Keratinocyte (primary cell): ENCODE results near the gene FRS2. TPM values are rescaled to one million over a fixed set of nuclear protein-coding genes. Genes with fewer than 3 reads are reported as not detected.

Experiments
- DNase-seq: peaks from one replicate; pipeline ENCODE4 v3.0.0-alpha.2; 2011; ENCODE audit warnings: low read depth, missing footprints, low spot score
- FAIRE-seq: peaks from 2 replicates; lab custom pipeline; 2011; peaks lifted over from hg19 to GRCh38; lab: Jason Lieb, UNC
- H2AFZ ChIP-seq: 2 replicates; pipeline ENCODE4 v1.6.0; 2012; ENCODE audit warnings: low read length, control low read depth, inconsistent platforms; ENCODE audit not compliant: control insufficient read depth
- H3K27ac ChIP-seq: 2 replicates; pipeline ENCODE4 v1.5.1; 2011; ENCODE audit warnings: low read length; ENCODE audit not compliant: control insufficient read depth, insufficient read depth
- H3K27me3 ChIP-seq: 3 replicates; pipeline ENCODE4 v1.6.0; 2011; ENCODE audit warnings: low read length; ENCODE audit not compliant: control insufficient read depth, insufficient read depth; ENCODE audit errors: extremely low read depth
- H3K36me3 ChIP-seq, 2 experiments: 2 replicates in 1 of 2; 3 replicates in 1 of 2; pipeline ENCODE4 v1.5.1; 2011; ENCODE audit warnings: low read length in 2 of 2, mild to moderate bottlenecking in 1 of 2; ENCODE audit not compliant: control insufficient read depth in 2 of 2, insufficient read depth in 2 of 2; ENCODE audit errors: extremely low read depth in 1 of 2
- H3K4me1 ChIP-seq: 3 replicates; pipeline ENCODE4 v1.5.1; 2011; ENCODE audit warnings: low read length; ENCODE audit not compliant: control insufficient read depth, insufficient read depth; ENCODE audit errors: extremely low read depth
- H3K4me2 ChIP-seq: 3 replicates; pipeline ENCODE4 v1.6.0; 2011; ENCODE audit warnings: low read depth, low read length; ENCODE audit not compliant: control insufficient read depth, insufficient read depth; ENCODE audit errors: extremely low read depth
- H3K4me3 ChIP-seq, 3 experiments: fragments of 200-600 bp in 1 of 3; sonication (generic) in 1 of 3; 2 replicates in 2 of 3; 3 replicates in 1 of 3; pipeline ENCODE4 v1.5.1; 2011 to 2016; ENCODE audit warnings: low read length in 3 of 3, mild to moderate bottlenecking in 3 of 3, control low read depth in 2 of 3, inconsistent platforms in 1 of 3, low read depth in 1 of 3, mixed read lengths in 1 of 3, mixed run types in 1 of 3, moderate library complexity in 1 of 3; ENCODE audit not compliant: control insufficient read depth in 2 of 3, insufficient read depth in 2 of 3; ENCODE audit errors: extremely low read depth in 1 of 3
- H3K79me2 ChIP-seq: 2 replicates; pipeline ENCODE4 v1.6.0; 2012; ENCODE audit warnings: low read length; ENCODE audit not compliant: control insufficient read depth, insufficient read depth
- H3K9ac ChIP-seq: 3 replicates; pipeline ENCODE4 v1.6.0; 2011; ENCODE audit warnings: low read length; ENCODE audit not compliant: control insufficient read depth, insufficient read depth; ENCODE audit errors: extremely low read depth
- H3K9me1 ChIP-seq: 3 replicates; pipeline ENCODE4 v1.6.0; 2011; ENCODE audit warnings: low read length; ENCODE audit not compliant: control insufficient read depth, insufficient read depth; ENCODE audit errors: extremely low read depth
- H3K9me3 ChIP-seq: 2 replicates; pipeline ENCODE4 v1.5.1; 2012; ENCODE audit warnings: low read depth, low read length; ENCODE audit not compliant: control insufficient read depth
- H4K20me1 ChIP-seq: 3 replicates; pipeline ENCODE4 v1.6.0; 2011; ENCODE audit warnings: low read length; ENCODE audit not compliant: control insufficient read depth, insufficient read depth; ENCODE audit errors: extremely low read depth
- EZH2 ChIP-seq: IDR thresholded peaks from one replicate; pipeline ENCODE4 v1.6.1; 2012; ENCODE audit warnings: inconsistent platforms, mild to moderate bottlenecking, low read length, moderate library complexity
- dilution Hi-C: fragments of 300-500 bp; cut with MboI; formaldehyde crosslinking; loops from one replicate; pipeline ENCODE4 v1.7.0; 2020; ENCODE audit warnings: low sequenced_read_pairs; ENCODE audit not compliant: extremely low pct_ligation_motif_present
- polyA plus RNA-seq, 5 experiments: library from polyadenylated mRNA; depleted of rRNA in 3 of 5; stranded (reverse) in 3 of 5; stranded (forward) in 1 of 5; unstranded in 1 of 5; fragments of >200 nt; gene quantifications; 1 replicate in 1 of 5; 2 replicates in 3 of 5; 3 replicates in 1 of 5; pipeline versions ENCODE4 v1.2.1 to v1.2.3, GENCODE V29; 2011 to 2012; ENCODE audit warnings: missing spikeins in 2 of 5, low read depth in 1 of 5, low replicate concordance in 1 of 5
- TF ChIP-seq, protein P1 (sequence below), 3 experiments: IDR thresholded peaks in 1 of 3; conservative IDR thresholded peaks in 1 of 3; optimal IDR thresholded peaks in 1 of 3; 2 replicates in 2 of 3; 3 replicates in 1 of 3; pipeline versions ENCODE3 to v1.5.1; 2011; ENCODE audit warnings: low read length in 3 of 3, mild to moderate bottlenecking in 3 of 3, moderate library complexity in 2 of 3, control low read depth in 1 of 3, inconsistent platforms in 1 of 3; ENCODE audit not compliant: insufficient read depth in 2 of 3; ENCODE audit errors: extremely low read depth in 1 of 3

Gene FRS2
- polyA plus RNA-seq, 1 donor (not counting 4 experiments of a cell fraction or from before 2014, with no cell fraction given): 28.6 TPM

DNA sequence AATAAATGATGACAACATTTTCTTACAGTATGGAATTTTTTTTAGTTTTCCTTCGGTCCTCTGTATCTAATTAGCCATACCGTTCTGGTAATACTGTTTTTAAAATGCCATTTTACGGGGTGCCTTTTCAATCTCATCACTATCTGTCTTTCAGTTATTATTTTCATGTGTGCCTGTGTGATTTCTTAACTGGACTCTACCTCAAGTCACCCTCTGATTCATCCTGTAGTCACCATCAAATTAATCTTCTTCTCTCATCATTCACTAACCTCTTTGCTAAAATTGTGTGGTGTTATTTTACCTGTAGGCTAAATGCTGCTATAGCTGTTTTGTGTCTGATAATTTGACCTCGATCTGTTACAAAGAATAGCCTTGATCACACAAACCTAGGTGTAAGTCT is 99.0 kb downstream of the FRS2 start:
- Histone ChIP-seq H3K27ac (peak overlapping the region; percentile 69), H3K27me3 (no peaks in the 10 kb centered on the region), H3K9ac (peak overlapping the region; percentile 16), H3K9me1 (no peaks in the 10 kb centered on the region), H2AFZ (no peak overlapping the region), H3K4me1 (peaks cover 22% of the 10 kb centered on the region), H3K79me2 (no peaks in the 10 kb centered on the region), H3K9me3 (no peaks in the 10 kb centered on the region), H3K4me3 (no peak overlapping the region), H3K36me3 (peaks cover 7% of the 10 kb centered on the region in 2 experiments), H3K4me2 (peak overlapping the region; percentile 76), H4K20me1 (no peaks in the 10 kb centered on the region)
- FAIRE-seq (peak; percentile 67), DNase-seq (no peak)
- TF ChIP-seq, protein P1, sequence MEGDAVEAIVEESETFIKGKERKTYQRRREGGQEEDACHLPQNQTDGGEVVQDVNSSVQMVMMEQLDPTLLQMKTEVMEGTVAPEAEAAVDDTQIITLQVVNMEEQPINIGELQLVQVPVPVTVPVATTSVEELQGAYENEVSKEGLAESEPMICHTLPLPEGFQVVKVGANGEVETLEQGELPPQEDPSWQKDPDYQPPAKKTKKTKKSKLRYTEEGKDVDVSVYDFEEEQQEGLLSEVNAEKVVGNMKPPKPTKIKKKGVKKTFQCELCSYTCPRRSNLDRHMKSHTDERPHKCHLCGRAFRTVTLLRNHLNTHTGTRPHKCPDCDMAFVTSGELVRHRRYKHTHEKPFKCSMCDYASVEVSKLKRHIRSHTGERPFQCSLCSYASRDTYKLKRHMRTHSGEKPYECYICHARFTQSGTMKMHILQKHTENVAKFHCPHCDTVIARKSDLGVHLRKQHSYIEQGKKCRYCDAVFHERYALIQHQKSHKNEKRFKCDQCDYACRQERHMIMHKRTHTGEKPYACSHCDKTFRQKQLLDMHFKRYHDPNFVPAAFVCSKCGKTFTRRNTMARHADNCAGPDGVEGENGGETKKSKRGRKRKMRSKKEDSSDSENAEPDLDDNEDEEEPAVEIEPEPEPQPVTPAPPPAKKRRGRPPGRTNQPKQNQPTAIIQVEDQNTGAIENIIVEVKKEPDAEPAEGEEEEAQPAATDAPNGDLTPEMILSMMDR (optimal IDR thresholded peaks at IDR 0.05 in 1 of 3, IDR thresholded peaks at IDR 0.05 in 1 of 3, conservative IDR thresholded peaks at IDR 0.05 in 1 of 3; ENCODE audit: extremely low read depth in 1 of 3, insufficient read depth in 2 of 3, low read length in 3 of 3): no peak
- TF ChIP-seq EZH2: no peak
- dilution Hi-C loops: no loop called here

DNA sequence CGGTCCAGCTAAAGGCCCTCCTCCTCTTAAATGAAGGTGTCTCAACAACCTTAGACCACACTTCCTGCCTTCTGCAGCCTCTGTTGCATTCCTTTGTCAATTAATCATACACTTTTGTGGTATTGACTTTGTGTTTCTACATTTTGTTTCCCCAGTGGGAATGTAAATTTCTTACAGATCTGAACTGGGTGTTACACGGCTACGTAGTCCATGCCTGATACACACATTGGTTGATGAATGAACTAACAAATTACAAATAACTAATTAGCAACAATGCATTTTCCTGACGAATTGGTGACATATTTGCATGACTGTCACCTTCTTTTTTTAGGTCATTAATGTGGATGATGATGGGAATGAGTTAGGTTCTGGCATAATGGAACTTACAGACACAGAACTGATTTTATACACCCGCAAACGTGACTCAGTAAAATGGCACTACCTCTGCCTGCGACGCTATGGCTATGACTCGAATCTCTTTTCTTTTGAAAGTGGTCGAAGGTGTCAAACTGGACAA is 99.9 kb downstream of the FRS2 start:
- Histone ChIP-seq H3K9me1 (no peaks in the 10 kb centered on the region), H3K4me2 (peak overlapping the region; percentile 76), H3K79me2 (no peaks in the 10 kb centered on the region), H3K4me3 (no peak overlapping the region), H4K20me1 (no peaks in the 10 kb centered on the region), H3K36me3 (peaks cover 11 to 15% of the 10 kb centered on the region in 2 experiments), H3K27ac (peak overlapping the region; percentile 69), H3K27me3 (no peaks in the 10 kb centered on the region), H2AFZ (no peak overlapping the region), H3K9ac (no peak overlapping the region), H3K4me1 (peaks cover 22% of the 10 kb centered on the region), H3K9me3 (no peaks in the 10 kb centered on the region)
- no peak for TF ChIP-seq EZH2
- TF ChIP-seq, protein P1 (optimal IDR thresholded peaks at IDR 0.05 in 1 of 3, IDR thresholded peaks at IDR 0.05 in 1 of 3, conservative IDR thresholded peaks at IDR 0.05 in 1 of 3; ENCODE audit: extremely low read depth in 1 of 3, insufficient read depth in 2 of 3, low read length in 3 of 3): no peak
- DNase-seq: no peak
- FAIRE-seq: no peak
- dilution Hi-C loops: no loop called here
